Endothelial cell of umbilical vein (primary cell): ENCODE measurements around the gene STIM1. TPM values are rescaled to one million over a fixed set of nuclear protein-coding genes. Genes with fewer than 3 reads are reported as not detected.
A peak's percentile ranks its signal among the peaks of the same experiment; 100 is the strongest.

Experiments
- BruUV-seq: library from RNA; stranded (reverse); fragments of 400-500 nt; replicated peaks from 2 replicates; lab custom pipeline; 2021; lab: Mats Ljungman, UMichigan
- CTCF ChIA-PET: fragments of 300-600, 350-600 bp; sonication (Branson Sonifier 250); formaldehyde crosslinking; loops from one replicate; lab custom pipeline; 2021; ENCODE audit warnings: antibody characterized with exemption, inconsistent platforms; lab: Charles Lee
- POLR2A ChIA-PET: fragments of 300-600, 350-600 bp; sonication (Branson Sonifier 250); formaldehyde crosslinking; loops from one replicate; lab custom pipeline; 2021; ENCODE audit warnings: antibody characterized with exemption, inconsistent platforms; lab: Charles Lee
- DNase-seq: peaks from one replicate; pipeline ENCODE4 v3.0.0-alpha.2; 2011; ENCODE audit warnings: low read depth, low spot score
- FAIRE-seq: peaks from 2 replicates; lab custom pipeline; 2011; peaks lifted over from hg19 to GRCh38; lab: Jason Lieb, UNC
- H2AFZ ChIP-seq: 2 replicates; pipeline ENCODE4 v1.6.0; 2012; ENCODE audit warnings: low read depth, low read length, control low read depth, inconsistent platforms
- H3K27ac ChIP-seq: 2 replicates; pipeline ENCODE4 v1.5.1; 2011; ENCODE audit warnings: low read depth, mild to moderate bottlenecking, control low read depth, low read length, moderate library complexity; ENCODE audit not compliant: insufficient read depth
- H3K27me3 ChIP-seq, 2 experiments: 2 replicates each; pipeline versions ENCODE4 v1.6.0 to v1.6.1; 2011; ENCODE audit warnings: low read length in 2 of 2, mixed read lengths in 1 of 2; ENCODE audit not compliant: control insufficient read depth in 2 of 2, insufficient read depth in 2 of 2
- H3K36me3 ChIP-seq, 2 experiments: 2 replicates in 1 of 2; 3 replicates in 1 of 2; pipeline ENCODE4 v1.5.1; 2011; ENCODE audit warnings: low read length in 2 of 2, mild to moderate bottlenecking in 1 of 2, moderate library complexity in 1 of 2; ENCODE audit not compliant: control insufficient read depth in 2 of 2, insufficient read depth in 2 of 2; ENCODE audit errors: extremely low read depth in 1 of 2
- H3K4me1 ChIP-seq: 3 replicates; pipeline ENCODE4 v1.5.1; 2011; ENCODE audit warnings: mild to moderate bottlenecking, low read length; ENCODE audit not compliant: control insufficient read depth, insufficient read depth; ENCODE audit errors: extremely low read depth
- H3K4me2 ChIP-seq: 2 replicates; pipeline ENCODE4 v1.6.1; 2011; ENCODE audit warnings: low read length, control low read depth, mixed read lengths; ENCODE audit not compliant: insufficient read depth
- H3K4me3 ChIP-seq, 3 experiments: fragments of 200-600 bp in 1 of 3; sonication (generic), shearing (Covaris generic) in 1 of 3; replicated peaks in 1 of 3; 2 replicates each; pipeline ENCODE4 v1.5.1; 2011 to 2016; ENCODE audit warnings: control low read depth in 3 of 3, low read length in 3 of 3, mild to moderate bottlenecking in 2 of 3, inconsistent platforms in 1 of 3, low read depth in 1 of 3, moderate library complexity in 1 of 3; ENCODE audit not compliant: insufficient read depth in 1 of 3
- H3K79me2 ChIP-seq: 2 replicates; pipeline ENCODE4 v1.6.0; 2012; ENCODE audit warnings: low read length, inconsistent platforms; ENCODE audit not compliant: control insufficient read depth, insufficient read depth
- H3K9ac ChIP-seq: replicated peaks from 2 replicates; pipeline ENCODE3; 2011; ENCODE audit warnings: low read length, control low read depth; ENCODE audit not compliant: insufficient read depth; ENCODE audit errors: extremely low read depth
- H3K9me1 ChIP-seq: replicated peaks from 3 replicates; pipeline ENCODE4 v1.6.0; 2011; ENCODE audit warnings: mild to moderate bottlenecking, low read length; ENCODE audit not compliant: control insufficient read depth, insufficient read depth; ENCODE audit errors: extremely low read depth
- H3K9me3 ChIP-seq: replicated peaks from 2 replicates; pipeline ENCODE4 v1.5.1; 2012; ENCODE audit warnings: low read length, inconsistent platforms; ENCODE audit not compliant: control insufficient read depth, insufficient read depth
- H4K20me1 ChIP-seq: replicated peaks from 2 replicates; pipeline ENCODE3; 2011; ENCODE audit warnings: mild to moderate bottlenecking, low read length; ENCODE audit not compliant: control insufficient read depth, insufficient read depth; ENCODE audit errors: extremely low read depth
- CTCF ChIP-seq, 2 donors: IDR thresholded peaks; 1 replicate in 1 of 2; 2 replicates in 1 of 2; pipeline ENCODE4 v1.5.1; 2011; ENCODE audit warnings: low read length in 2 of 2, mild to moderate bottlenecking in 2 of 2, moderate library complexity in 2 of 2, control low read depth in 1 of 2, inconsistent platforms in 1 of 2, low read depth in 1 of 2; ENCODE audit not compliant: insufficient read depth in 1 of 2; ENCODE audit errors: extremely low read depth in 1 of 2
- EZH2 ChIP-seq: IDR thresholded peaks from 2 replicates; pipeline ENCODE4 v1.6.1; 2012; ENCODE audit warnings: borderline replicate concordance, low read depth, mild to moderate bottlenecking, moderate library complexity, low read length, inconsistent platforms; ENCODE audit not compliant: severe bottlenecking
- GATA2 ChIP-seq: IDR thresholded peaks from 2 replicates; pipeline ENCODE4 v1.7.0; 2011; ENCODE audit warnings: low read depth, mild to moderate bottlenecking, moderate library complexity, mixed read lengths, low read length; ENCODE audit not compliant: insufficient read length, insufficient read depth
- MAX ChIP-seq: IDR thresholded peaks from 2 replicates; pipeline ENCODE4 v1.6.1; 2011; ENCODE audit not compliant: insufficient read depth, insufficient read length
- POLR2A ChIP-seq: IDR thresholded peaks from 2 replicates; pipeline ENCODE4 v1.6.1; 2012; ENCODE audit warnings: low read depth, mild to moderate bottlenecking, control low read depth, low read length
- POLR2AphosphoS5 ChIP-seq: IDR thresholded peaks from 2 replicates; pipeline ENCODE4 v1.6.1; 2012; ENCODE audit warnings: low read depth, mild to moderate bottlenecking, control low read depth, low read length, moderate library complexity; ENCODE audit not compliant: insufficient read depth
- dilution Hi-C: fragments of 300-500 bp; cut with MboI; formaldehyde crosslinking; loops from one replicate; pipeline ENCODE4 v1.15.0; 2019; ENCODE audit warnings: low sequenced_read_pairs; ENCODE audit not compliant: extremely low pct_ligation_motif_present
- intact Hi-C: fragments of 100-400 bp; cut with micrococcal nuclease; formaldehyde crosslinking; loops from one replicate; pipeline ENCODE4 v1.10.0; 2022
- polyA plus RNA-seq, 4 experiments: library from polyadenylated mRNA; depleted of rRNA in 3 of 4; stranded (reverse) in 3 of 4; unstranded in 1 of 4; fragments of >200 nt; gene quantifications; 2 replicates each; pipeline versions ENCODE4 v1.2.1 to v1.2.3, GENCODE V29; 2011 to 2012; ENCODE audit warnings: missing spikeins in 1 of 4
- total RNA-seq: library from RNA; stranded (reverse); gene quantifications from 2 replicates; pipeline ENCODE4 v1.2.3, GENCODE V29; 2021

The STIM1 gene
- total and polyA plus RNA-seq, 2 donors (not counting 3 experiments of a cell fraction or from before 2014, with no cell fraction given) = 32.7 to 33.4 TPM

- Histone ChIP-seq H3K4me3 (peak within 1 kb of the TSS; percentile 50 to 93 (median 81)), H3K79me2 (peaks cover 41% of the 10 kb centered on the region), H3K9me1 (no peaks in the 10 kb centered on the region), H3K27me3 (no peaks in the 10 kb centered on the region), H4K20me1 (no peaks in the 10 kb centered on the region), H3K9ac (peak within 1 kb of the TSS; percentile 66), H2AFZ (peak within 1 kb of the TSS; percentile 76), H3K4me2 (peak within 1 kb of the TSS; percentile 96), H3K36me3 (no peaks in the 10 kb centered on the region), H3K9me3 (no peaks in the 10 kb centered on the region), H3K27ac (peak within 1 kb of the TSS; percentile 55), H3K4me1 (peaks cover 29% of the 10 kb centered on the region)
- CTCF ChIA-PET = interaction anchor here (0.6 to 5.5 kb wide), 36 partner anchors 8 to 387 kb away, joined by 3 to 88 read pairs (median 4); partner anchors contain the start of genes NUP98, PGAP2, RRM1 and STIM1
- intact Hi-C loops = loop anchor here (1.0 kb wide), 5 partner anchors 13 to 253 kb away; partner anchors contain the start of genes NUP98, PGAP2 and RRM1
- BruUV-seq = no TSS peak
- dilution Hi-C loops = no loop called here
- POLR2A ChIA-PET = interaction anchor here (0.6 to 1.3 kb wide), 6 partner anchors 8 to 43 kb away, joined by 3 to 7 read pairs (median 4); partner anchors contain the start of gene STIM1
- peak; percentile 63 for FAIRE-seq
- TF ChIP-seq GATA2 (no peak), POLR2AphosphoS5 (peak; percentile 73), EZH2 (no peak), CTCF (IDR thresholded peaks at IDR 0.05; ENCODE audit: extremely low read depth in 1 of 2, insufficient read depth in 1 of 2, low read depth in 1 of 2, low read length in 2 of 2) (no peak), MAX (no peak), POLR2A (peak; percentile 69)
- no peak for DNase-seq
These were observed 14.5 kb upstream of the STIM1 start, which contains the start of gene RHOG for GRCh38 chr11:3840870-3841425. Gene RHOG (minus strand): TSS chr11:3840959. CDS start chr11:3828138, 12,821 bp downstream.
